Measurements from ENCODE around the gene ABCG1. TPM values are rescaled to one million over a fixed set of nuclear protein-coding genes. Genes with fewer than 3 reads are reported as not detected.

ABCG1 gene
- 5.7 and 10.0 TPM in 2 replicates for total RNA-seq

GRCh38 chr21:42218836-42219605, at the start of gene ABCG1:
ABCG1 (plus strand) TSS chr21:42219140; CDS start chr21:42219263, 123 bp downstream.

GRCh38 chr21:42315296-42315891, 96.5 kb downstream of the ABCG1 start, which contains the start of gene TFF3:
TFF3 (minus strand) TSS chr21:42315409; CDS start chr21:42315374, 35 bp downstream.

Other genes starting within 250 kb of the ABCG1 start
- gene ZBTB21, start 208.8 kb upstream of the ABCG1 start, total RNA-seq, result 3.2 and 4.1 TPM in 2 replicates
- not detected in 2 replicates for gene UMODL1, start 147.8 kb upstream of the ABCG1 start, total RNA-seq
- 0.94 and 0.95 TPM in 2 replicates for gene TFF3, start 96.3 kb downstream of the ABCG1 start, total RNA-seq
- not detected in 2 replicates for gene TFF2, start 131.9 kb downstream of the ABCG1 start, total RNA-seq
- gene TFF1, start 147.4 kb downstream of the ABCG1 start, total RNA-seq, result not detected in 2 replicates
- gene TMPRSS3, start 176.9 kb downstream of the ABCG1 start, total RNA-seq, result not detected in 2 replicates
- not detected in 2 replicates for gene UBASH3A, start 184.8 kb downstream of the ABCG1 start, total RNA-seq